ENCODE data around the gene DEPP1.

DEPP1 gene

GRCh38 chr10:44965651-44966097 lies 12.9 kb downstream of the DEPP1 start:
- no peak for DNase-seq (ENCODE audit: low spot score)

- DNase-seq (ENCODE audit: low spot score) = no peak
These were observed 13.5 kb downstream of the DEPP1 start for GRCh38 chr10:44965104-44965503.

- DNase-seq (ENCODE audit: low spot score) = no peak
These were observed 14.6 kb downstream of the DEPP1 start for GRCh38 chr10:44963772-44964633.

- no peak for DNase-seq (ENCODE audit: low spot score)
These were observed 15.5 kb downstream of the DEPP1 start for GRCh38 chr10:44962870-44963738.

- no peak for DNase-seq (ENCODE audit: low spot score)
These were observed 16.5 kb downstream of the DEPP1 start for GRCh38 chr10:44961931-44962750.

GRCh38 chr10:44961230-44961571 lies 17.4 kb downstream of the DEPP1 start:
- no peak for DNase-seq (ENCODE audit: low spot score)

- no peak for DNase-seq (ENCODE audit: low spot score)
These were observed 18.0 kb downstream of the DEPP1 start for GRCh38 chr10:44960482-44961229.

- DNase-seq (ENCODE audit: low spot score) = no peak
These were observed 18.5 kb downstream of the DEPP1 start for GRCh38 chr10:44960088-44960460.

GRCh38 chr10:44959247-44960087 lies 19.1 kb downstream of the DEPP1 start, which contains the start of gene RASSF4:
RASSF4 (plus strand) TSS chr10:44959802; CDS start chr10:44970203, 10,401 bp downstream.
- peak; percentile 98 for DNase-seq (ENCODE audit: low spot score)

GRCh38 chr10:44958898-44959246 lies 19.7 kb downstream of the DEPP1 start:
- DNase-seq (ENCODE audit: low spot score) = no peak

- DNase-seq (ENCODE audit: low spot score) = peak; percentile 71
These were observed 20.3 kb downstream of the DEPP1 start for GRCh38 chr10:44958196-44958897.

GRCh38 chr10:44956717-44957706 lies 21.6 kb downstream of the DEPP1 start:
- DNase-seq (ENCODE audit: low spot score) = no peak

- DNase-seq (ENCODE audit: low spot score) = no peak
These were observed 22.4 kb downstream of the DEPP1 start for GRCh38 chr10:44956226-44956625.

GRCh38 chr10:44955413-44956070 lies 23.1 kb downstream of the DEPP1 start:
- no peak for DNase-seq (ENCODE audit: low spot score)

GRCh38 chr10:44954962-44955361 lies 23.6 kb downstream of the DEPP1 start:
- DNase-seq (ENCODE audit: low spot score) = no peak

GRCh38 chr10:44954042-44954441 lies 24.6 kb downstream of the DEPP1 start:
- no peak for DNase-seq (ENCODE audit: low spot score)

- no peak for DNase-seq (ENCODE audit: low spot score)
These were observed 25.8 kb downstream of the DEPP1 start for GRCh38 chr10:44952779-44953231.
